Activated naive CD4-positive, alpha-beta T cell treated with anti-CD3 and anti-CD28 coated beads for 36 hours (primary cell): Measurements from ENCODE around the gene FXYD5. TPM values are rescaled to one million over a fixed set of nuclear protein-coding genes. Genes with fewer than 3 reads are reported as not detected.

Source experiments
- CTCF ChIA-PET: fragments of 350-600 bp; sonication (Branson Sonifier 250); formaldehyde crosslinking; loops from one replicate; lab custom pipeline; 2021; ENCODE audit warnings: antibody characterized with exemption; lab: Charles Lee
- DNase-seq: peaks from one replicate; pipeline ENCODE4 v3.0.0-alpha.2; 2020
- H3K27ac Mint-ChIP-seq: one replicate; pipeline ENCODE4 v1.8.0; 2021; ENCODE audit warnings: mild to moderate bottlenecking, mixed read lengths
- H3K27me3 Mint-ChIP-seq: one replicate; pipeline ENCODE4 v1.8.0; 2021; ENCODE audit warnings: low read depth, mixed read lengths
- H3K36me3 Mint-ChIP-seq: one replicate; pipeline ENCODE4 v1.8.0; 2021; ENCODE audit warnings: low read depth, mixed read lengths
- H3K4me1 Mint-ChIP-seq: one replicate; pipeline ENCODE4 v1.8.0; 2021; ENCODE audit warnings: low read depth, mixed read lengths
- H3K4me3 Mint-ChIP-seq: one replicate; pipeline ENCODE4 v1.8.0; 2021; ENCODE audit warnings: mild to moderate bottlenecking, moderate library complexity, mixed read lengths
- H3K9me3 Mint-ChIP-seq: one replicate; pipeline ENCODE4 v1.8.0; 2021; ENCODE audit warnings: mixed read lengths
- intact Hi-C: fragments of 100-400 bp; cut with micrococcal nuclease; formaldehyde crosslinking; loops from one replicate; pipeline ENCODE4 v1.15.1; 2023
- total RNA-seq, 2 experiments: library from RNA; stranded (reverse); gene quantifications; one replicate each; pipeline ENCODE4 v1.2.3, GENCODE V29; 2021

The FXYD5 gene
- total RNA-seq, 2 experiments from 2014 or later: 289 to 294 TPM

- Mint-ChIP-seq H3K4me1 (peaks cover 59% of the 10 kb centered on the region), H3K27ac (peak overlapping the region; percentile 70), H3K36me3 (no peaks in the 10 kb centered on the region), H3K4me3 (no peak overlapping the region), H3K9me3 (peaks cover 7% of the 10 kb centered on the region), H3K27me3 (no peaks in the 10 kb centered on the region)
- intact Hi-C loops: loop anchor here (10.0 kb wide), 1 partner anchor 221 kb away; no protein-coding TSS in a partner anchor
- no peak for DNase-seq
- CTCF ChIA-PET: interaction anchor here (0.7 to 1.7 kb wide), 8 partner anchors 16 to 150 kb away, joined by 3 to 15 read pairs (median 4); partner anchors contain the start of gene FXYD7
These were observed 61.7 kb downstream of the FXYD5 start for GRCh38 chr19:35216016-35216832.

- Mint-ChIP-seq H3K9me3 (peaks cover 7% of the 10 kb centered on the region), H3K4me1 (peaks cover 55% of the 10 kb centered on the region), H3K27ac (peak overlapping the region; percentile 70), H3K4me3 (no peak overlapping the region), H3K36me3 (no peaks in the 10 kb centered on the region), H3K27me3 (no peaks in the 10 kb centered on the region)
- DNase-seq: peak; percentile 83
- intact Hi-C loops: loop anchor here (10.0 kb wide), 1 partner anchor 222 kb away; no protein-coding TSS in a partner anchor
- CTCF ChIA-PET: interaction anchor here (0.6 to 1.7 kb wide), 7 partner anchors 17 to 226 kb away, joined by 3 to 15 read pairs (median 4); partner anchors contain the start of gene FXYD7
These were observed 62.5 kb downstream of the FXYD5 start for GRCh38 chr19:35216833-35217648.

DNA sequence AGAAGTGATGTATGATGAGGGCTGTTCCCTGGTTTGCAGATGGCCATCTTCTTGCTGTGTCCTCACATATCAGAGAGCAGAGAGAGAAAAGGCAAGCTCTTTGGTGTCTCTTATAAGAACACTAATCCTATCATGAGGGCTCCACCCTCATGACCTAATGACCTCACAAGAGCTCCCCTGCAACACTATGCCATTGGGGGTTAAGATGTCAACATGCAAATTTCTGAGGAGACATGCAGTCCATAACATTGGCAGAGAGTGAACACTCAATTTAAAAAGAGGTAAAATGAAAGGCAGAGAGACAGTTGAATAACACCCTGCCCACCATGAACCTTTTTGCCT is 63.1 kb downstream of the FXYD5 start:
- no peak overlapping the region for H3K27ac Mint-ChIP-seq
- no peaks in the 10 kb centered on the region for H3K36me3 Mint-ChIP-seq
- CTCF ChIA-PET: interaction anchor here (0.6 to 1.7 kb wide), 5 partner anchors 24 to 226 kb away, joined by 3 to 15 read pairs (median 4); partner anchors contain the start of gene FXYD7
- no peak for DNase-seq
- H3K4me3 Mint-ChIP-seq: no peak overlapping the region
- peaks cover 49% of the 10 kb centered on the region for H3K4me1 Mint-ChIP-seq
- intact Hi-C loops: loop anchor here (10.0 kb wide), 1 partner anchor 223 kb away; no protein-coding TSS in a partner anchor
- peaks cover 7% of the 10 kb centered on the region for H3K9me3 Mint-ChIP-seq
- no peaks in the 10 kb centered on the region for H3K27me3 Mint-ChIP-seq

DNA sequence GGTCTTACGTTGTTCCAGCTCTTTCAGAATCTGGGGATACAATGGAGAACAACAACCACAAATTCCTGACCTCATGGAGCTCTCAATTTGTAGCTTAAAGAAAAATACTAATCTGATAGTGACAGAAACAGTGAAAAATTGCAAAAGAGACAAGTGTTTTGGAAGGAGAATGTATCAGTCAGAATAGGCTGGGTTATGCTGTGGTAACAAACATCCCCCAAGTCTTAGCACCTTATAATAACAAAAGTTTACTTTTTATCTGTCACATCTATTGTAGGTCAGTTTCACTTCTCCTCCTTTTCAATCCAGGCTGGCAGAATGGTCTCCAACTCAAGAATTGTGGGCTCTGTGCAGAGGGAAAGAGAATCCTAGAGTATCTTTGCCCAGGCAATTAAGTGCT is 64.5 kb downstream of the FXYD5 start:
- Mint-ChIP-seq H3K4me3 (no peak overlapping the region), H3K27ac (no peak overlapping the region), H3K36me3 (no peaks in the 10 kb centered on the region), H3K9me3 (peaks cover 7% of the 10 kb centered on the region), H3K4me1 (peaks cover 45% of the 10 kb centered on the region), H3K27me3 (no peaks in the 10 kb centered on the region)
- CTCF ChIA-PET: interaction anchor here (1.2 to 1.5 kb wide), 2 partner anchors 71 to 153 kb away, joined by 3 read pairs; no protein-coding TSS in a partner anchor
- intact Hi-C loops: loop anchor here (10.0 kb wide), 1 partner anchor 224 kb away; no protein-coding TSS in a partner anchor
- peak; percentile 1 for DNase-seq

Other genes starting within 250 kb of the FXYD5 start
- gene ZNF30, start 227.8 kb upstream of the FXYD5 start, total RNA-seq: 1 to 10 TPM; 4.4 to 5.5 TPM
- gene ZNF792, start 190.5 kb upstream of the FXYD5 start, total RNA-seq: 1 to 10 TPM; 3.1 to 3.5 TPM
- 100 to 1,000 TPM; 117 to 125 TPM for gene GRAMD1A, start 154.4 kb upstream of the FXYD5 start, total RNA-seq
- under 1 TPM; 0.83 to 0.89 TPM for gene SCN1B, start 124.3 kb upstream of the FXYD5 start, total RNA-seq
- gene HPN, start 113.0 kb upstream of the FXYD5 start, total RNA-seq: not detected
- gene FXYD3, start 38.9 kb upstream of the FXYD5 start, total RNA-seq: not detected
- gene LGI4, start 19.7 kb upstream of the FXYD5 start, total RNA-seq: 1 to 10 TPM; 1.1 to 1.7 TPM
- 1 to 10 TPM; 3.3 to 3.4 TPM for gene FXYD1, start 15.9 kb upstream of the FXYD5 start, total RNA-seq
- gene FXYD7, start 11.5 kb upstream of the FXYD5 start, total RNA-seq: 1 to 10 TPM in 1 of 2 experiments, under 1 TPM in 1; 0.54 to 1.2 TPM
- gene FAM187B, start 74.0 kb downstream of the FXYD5 start, total RNA-seq: not detected
- gene LSR, start 94.3 kb downstream of the FXYD5 start, total RNA-seq: 10 to 100 TPM in 1 of 2 experiments, 1 to 10 TPM in 1; 8.2 to 11.2 TPM
- gene USF2, start 114.2 kb downstream of the FXYD5 start, total RNA-seq: 100 to 1,000 TPM; 136 to 144 TPM
- gene HAMP, start 127.8 kb downstream of the FXYD5 start, total RNA-seq: under 1 TPM; 0.19 to 0.86 TPM
- under 1 TPM; 0.19 to 0.77 TPM for gene MAG, start 137.4 kb downstream of the FXYD5 start, total RNA-seq
- 1 to 10 TPM; 2.0 to 2.6 TPM for gene CD22, start 174.5 kb downstream of the FXYD5 start, total RNA-seq
- gene FFAR1, start 193.2 kb downstream of the FXYD5 start, total RNA-seq: under 1 TPM in 1 of 2 experiments, not detected in 1; 0.10 TPM
- gene FFAR3, start 203.7 kb downstream of the FXYD5 start, total RNA-seq: 1 to 10 TPM; 4.9 to 5.3 TPM
- under 1 TPM; 0.17 to 0.30 TPM for gene GPR42, start 216.3 kb downstream of the FXYD5 start, total RNA-seq